B cell (primary cell): ENCODE measurements around the gene MAT1A. TPM values are rescaled to one million over a fixed set of nuclear protein-coding genes. Genes with fewer than 3 reads are reported as not detected.

ENCODE experiments used
- ATAC-seq: fragments of 200-7000 bp; cut with Tn5 transposase; one replicate; pipeline ENCODE4 v1.10.0; 2021; ENCODE audit warnings: low read depth, mild to moderate bottlenecking, moderate number of reproducible peaks, moderate library complexity
- CTCF ChIA-PET: fragments of 350-600 bp; sonication (Branson Sonifier 250); formaldehyde crosslinking; loops from one replicate; lab custom pipeline; 2021; ENCODE audit warnings: antibody characterized with exemption, inconsistent platforms; lab: Charles Lee
- POLR2A ChIA-PET: fragments of 350-600 bp; sonication (Branson Sonifier 250); formaldehyde crosslinking; loops from one replicate; lab custom pipeline; 2021; ENCODE audit warnings: antibody characterized with exemption; lab: Charles Lee
- DNase-seq: peaks from one replicate; pipeline ENCODE4 v3.0.0; 2013
- H2AFZ ChIP-seq: 2 replicates; pipeline ENCODE4 v1.6.1; 2012; ENCODE audit warnings: mild to moderate bottlenecking, low read depth, low read length; ENCODE audit not compliant: insufficient read depth, poor library complexity, severe bottlenecking
- H3K27ac ChIP-seq, 2 donors: 1 replicate in 1 of 2; 2 replicates in 1 of 2; pipeline ENCODE4 v1.5.1; 2012 to 2013; ENCODE audit warnings: low read length in 2 of 2, mild to moderate bottlenecking in 2 of 2, moderate library complexity in 1 of 2
- H3K27me3 ChIP-seq, 4 experiments: fragments of 200-600 bp in 1 of 4; sonication (generic) in 1 of 4; replicated peaks in 1 of 4; 1 replicate in 2 of 4; 2 replicates in 2 of 4; pipeline versions ENCODE4 v1.6.1 to v1.7.0; 2013 to 2016; ENCODE audit warnings: low read length in 3 of 4, mild to moderate bottlenecking in 2 of 4, mixed read lengths in 1 of 4, moderate library complexity in 1 of 4; ENCODE audit not compliant: insufficient read depth in 4 of 4, control insufficient read depth in 3 of 4; ENCODE audit errors: control extremely low read depth in 1 of 4
- H3K36me3 ChIP-seq, 2 experiments: replicated peaks in 1 of 2; 1 replicate in 1 of 2; 2 replicates in 1 of 2; pipeline versions ENCODE4 v1.6.1 to v1.7.1; 2013; ENCODE audit warnings: low read length in 1 of 2; ENCODE audit not compliant: insufficient read depth in 2 of 2, control insufficient read depth in 1 of 2; ENCODE audit errors: control extremely low read depth in 1 of 2, extremely low read depth in 1 of 2
- H3K4me1 ChIP-seq, 2 donors: fragments of 200-600 bp in 1 of 2; sonication (generic) in 1 of 2; 1 replicate in 1 of 2; 2 replicates in 1 of 2; pipeline versions ENCODE4 v1.5.1 to v1.6.1; 2013 to 2017; ENCODE audit warnings: low read length in 2 of 2; ENCODE audit not compliant: control insufficient read depth in 2 of 2, insufficient read depth in 2 of 2
- H3K4me2 ChIP-seq: replicated peaks from 2 replicates; pipeline ENCODE3; 2012; ENCODE audit warnings: mild to moderate bottlenecking, low read depth, low read length; ENCODE audit not compliant: poor library complexity, severe bottlenecking
- H3K4me3 ChIP-seq, 5 experiments: fragments of 200-600 bp in 1 of 5; sonication (generic) in 1 of 5; 1 replicate in 3 of 5; 2 replicates in 2 of 5; pipeline versions ENCODE4 v1.5.1 to v1.7.0; 2011 to 2016; ENCODE audit warnings: low read length in 4 of 5, mild to moderate bottlenecking in 4 of 5, low read depth in 2 of 5, control low read depth in 1 of 5, moderate library complexity in 1 of 5; ENCODE audit not compliant: insufficient read depth in 1 of 5; ENCODE audit errors: control extremely low read depth in 1 of 5, extremely low read depth in 1 of 5
- H3K79me2 ChIP-seq: fragments of 200-600 bp; sonication (generic); one replicate; pipeline ENCODE4 v1.6.0; 2016; ENCODE audit warnings: low read length; ENCODE audit not compliant: control insufficient read depth, insufficient read depth
- H3K9ac ChIP-seq: fragments of 200-600 bp; sonication (generic); 2 replicates; pipeline ENCODE4 v1.6.1; 2017; ENCODE audit warnings: mild to moderate bottlenecking, low read length, moderate library complexity
- H3K9me3 ChIP-seq, 3 donors: one replicate each; pipeline versions ENCODE4 v1.6.1 to v1.7.1; 2013; ENCODE audit warnings: low read length in 2 of 3; ENCODE audit not compliant: control insufficient read depth in 2 of 3, insufficient read depth in 1 of 3; ENCODE audit errors: control extremely low read depth in 1 of 3
- H4K20me1 ChIP-seq: 2 replicates; pipeline ENCODE4 v1.6.0; 2012; ENCODE audit warnings: mild to moderate bottlenecking, low read length; ENCODE audit not compliant: insufficient read depth, control insufficient read depth, poor library complexity, severe bottlenecking
- H3K27ac Mint-ChIP-seq: one replicate; pipeline ENCODE4 v1.8.0; 2021; ENCODE audit warnings: mixed read lengths
- H3K27me3 Mint-ChIP-seq: one replicate; pipeline ENCODE4 v1.8.0; 2021; ENCODE audit warnings: mixed read lengths
- H3K4me1 Mint-ChIP-seq: one replicate; pipeline ENCODE4 v1.8.0; 2021; ENCODE audit warnings: mixed read lengths
- H3K4me3 Mint-ChIP-seq: one replicate; pipeline ENCODE4 v1.8.0; 2021; ENCODE audit warnings: mixed read lengths
- H3K9me3 Mint-ChIP-seq: one replicate; pipeline ENCODE4 v1.8.0; 2022; ENCODE audit warnings: mixed read lengths; ENCODE audit not compliant: insufficient read depth
- EZH2 ChIP-seq: IDR thresholded peaks from 2 replicates; pipeline ENCODE4 v1.6.1; 2012; ENCODE audit warnings: borderline replicate concordance, low read depth, mild to moderate bottlenecking, moderate library complexity, low read length; ENCODE audit not compliant: insufficient read depth, poor library complexity, severe bottlenecking
- WGBS: methylation state at CpG from one replicate; pipeline ENCODE4 v1.1.5; 2013; ENCODE audit warnings: missing lambda C conversion rate; ENCODE audit not compliant: insufficient coverage; 5-methylcytosine and 5-hydroxymethylcytosine counted together
- intact Hi-C: fragments of 100-400 bp; cut with micrococcal nuclease; formaldehyde crosslinking; loops from one replicate; pipeline ENCODE4 v1.10.0; 2022
- polyA plus RNA-seq: library from polyadenylated mRNA; depleted of rRNA; stranded (reverse); fragments of >200 nt; gene quantifications from 2 replicates; pipeline ENCODE4 v1.2.3, GENCODE V29; 2012
- total RNA-seq, 2 donors: library from RNA; stranded (reverse); fragments of 120-200 nt in 1 of 2; gene quantifications; 1 replicate in 1 of 2; 2 replicates in 1 of 2; pipeline versions ENCODE4 v1.2.3 to v1.2.4, GENCODE V29; 2013 to 2022
- TF ChIP-seq, protein P1 (sequence below): fragments of 200-600 bp; IDR thresholded peaks from one replicate; pipeline ENCODE4 v1.8.0; 2022; ENCODE audit warnings: antibody characterized with exemption, mild to moderate bottlenecking

MAT1A gene
- total and polyA plus RNA-seq, 2 donors (not counting 1 experiment from before 2014, with no cell fraction given) = not detected

DNA sequence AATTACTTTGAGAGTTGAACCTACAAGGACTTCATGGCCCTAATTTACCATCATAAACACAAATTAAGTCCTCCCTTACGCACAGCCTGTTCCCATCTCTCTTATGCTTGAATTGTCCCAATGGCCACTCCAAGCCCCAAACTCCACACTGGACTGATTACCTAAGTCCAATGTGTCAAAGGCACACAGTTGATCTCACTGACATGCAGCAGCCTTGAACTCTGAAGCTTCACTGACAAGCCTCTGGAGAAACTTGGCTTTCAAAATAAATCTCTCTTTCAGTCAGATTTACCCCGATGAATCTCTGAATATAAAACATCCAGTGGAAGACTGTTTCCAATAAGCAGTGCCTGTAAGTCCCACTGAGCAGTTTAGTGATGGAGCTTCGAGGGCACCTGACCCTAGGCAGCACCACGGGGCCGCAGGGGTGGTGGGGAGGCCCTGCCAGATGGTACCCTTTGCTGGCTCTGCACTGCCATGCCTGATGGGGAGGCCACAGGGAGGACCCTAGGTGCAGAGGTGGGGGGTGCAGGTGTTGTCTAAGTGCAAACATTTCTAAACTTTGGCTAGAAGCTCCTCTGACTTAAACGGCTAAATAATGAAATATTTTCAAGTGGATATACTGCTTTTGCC lies 3.3 kb upstream of the MAT1A start:
- H3K36me3 ChIP-seq = no peaks in the 10 kb centered on the region
- no peak overlapping the region for H3K27ac ChIP-seq
- no peak overlapping the region for H3K4me2 ChIP-seq
- intact Hi-C loops = no loop called here
- peaks cover 0 to 3% (median 0%) of the 10 kb centered on the region in 4 experiments for H3K27me3 ChIP-seq
- peaks cover 32% of the 10 kb centered on the region for H3K27me3 Mint-ChIP-seq
- no peak overlapping the region for H3K4me3 Mint-ChIP-seq
- no peak for TF ChIP-seq EZH2
- TF ChIP-seq, protein P1, sequence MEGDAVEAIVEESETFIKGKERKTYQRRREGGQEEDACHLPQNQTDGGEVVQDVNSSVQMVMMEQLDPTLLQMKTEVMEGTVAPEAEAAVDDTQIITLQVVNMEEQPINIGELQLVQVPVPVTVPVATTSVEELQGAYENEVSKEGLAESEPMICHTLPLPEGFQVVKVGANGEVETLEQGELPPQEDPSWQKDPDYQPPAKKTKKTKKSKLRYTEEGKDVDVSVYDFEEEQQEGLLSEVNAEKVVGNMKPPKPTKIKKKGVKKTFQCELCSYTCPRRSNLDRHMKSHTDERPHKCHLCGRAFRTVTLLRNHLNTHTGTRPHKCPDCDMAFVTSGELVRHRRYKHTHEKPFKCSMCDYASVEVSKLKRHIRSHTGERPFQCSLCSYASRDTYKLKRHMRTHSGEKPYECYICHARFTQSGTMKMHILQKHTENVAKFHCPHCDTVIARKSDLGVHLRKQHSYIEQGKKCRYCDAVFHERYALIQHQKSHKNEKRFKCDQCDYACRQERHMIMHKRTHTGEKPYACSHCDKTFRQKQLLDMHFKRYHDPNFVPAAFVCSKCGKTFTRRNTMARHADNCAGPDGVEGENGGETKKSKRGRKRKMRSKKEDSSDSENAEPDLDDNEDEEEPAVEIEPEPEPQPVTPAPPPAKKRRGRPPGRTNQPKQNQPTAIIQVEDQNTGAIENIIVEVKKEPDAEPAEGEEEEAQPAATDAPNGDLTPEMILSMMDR = no peak
- ATAC-seq = no peak
- WGBS = 80% methylated on average over 5 of the region's 6 CpGs
- DNase-seq = no peak
- POLR2A ChIA-PET = no interaction called here
- no peaks in the 10 kb centered on the region for H3K79me2 ChIP-seq
- H3K27ac Mint-ChIP-seq = no peak overlapping the region
- CTCF ChIA-PET = no interaction called here
- peaks cover 5% of the 10 kb centered on the region for H3K9me3 Mint-ChIP-seq
- H2AFZ ChIP-seq = no peak overlapping the region
- no peaks in the 10 kb centered on the region for H4K20me1 ChIP-seq
- no peak overlapping the region for H3K4me3 ChIP-seq
- no peaks in the 10 kb centered on the region for H3K4me1 Mint-ChIP-seq
- peaks cover 0 to 4% (median 0%) of the 10 kb centered on the region in 3 donors for H3K9me3 ChIP-seq
- no peak overlapping the region for H3K9ac ChIP-seq
- no peaks in the 10 kb centered on the region for H3K4me1 ChIP-seq

DNA sequence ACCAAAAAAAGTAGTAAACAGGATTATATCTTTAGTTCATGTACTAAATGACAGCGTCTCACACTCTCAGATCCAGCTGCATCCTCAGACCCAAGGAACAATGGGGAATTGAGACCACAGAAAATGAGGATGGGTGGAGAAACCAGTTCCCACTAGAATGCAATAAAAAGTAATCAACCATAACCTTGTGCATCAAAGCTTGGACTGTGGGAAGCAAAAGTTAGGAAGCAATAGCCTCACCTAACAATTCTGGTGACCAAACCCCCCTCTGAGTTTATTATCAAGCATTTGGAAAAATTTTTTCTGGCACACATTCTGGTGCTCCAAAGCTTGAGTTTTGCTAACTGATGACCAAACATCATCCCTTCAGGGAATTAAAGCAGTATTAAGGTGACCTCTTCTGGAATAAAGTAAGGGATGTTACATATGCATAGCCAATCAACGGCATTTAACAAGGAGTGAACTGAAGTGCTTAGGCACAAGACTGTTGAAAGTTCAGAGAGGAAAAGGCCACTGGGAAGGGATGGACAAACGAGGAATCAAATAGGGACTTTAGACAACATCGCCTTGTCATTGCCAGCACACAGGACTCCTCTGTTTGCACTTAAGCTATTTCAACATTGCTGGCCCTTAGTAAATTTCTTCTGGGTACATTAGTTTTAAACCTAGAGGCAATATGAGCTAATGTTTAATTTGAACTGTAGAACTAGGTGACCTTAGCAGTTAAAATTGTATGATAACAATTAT lies 1.2 kb upstream of the MAT1A start:
- Mint-ChIP-seq H3K9me3 (no peaks in the 10 kb centered on the region), H3K27me3 (peaks cover 38% of the 10 kb centered on the region), H3K27ac (no peak overlapping the region), H3K4me3 (no peak overlapping the region), H3K4me1 (no peaks in the 10 kb centered on the region)
- Histone ChIP-seq H2AFZ (no peak overlapping the region), H3K4me1 (no peaks in the 10 kb centered on the region), H3K9me3 (no peaks in the 10 kb centered on the region), H3K79me2 (no peaks in the 10 kb centered on the region), H3K9ac (no peak overlapping the region), H3K36me3 (no peaks in the 10 kb centered on the region), H3K27ac (no peak overlapping the region), H3K4me3 (no peak overlapping the region), H3K4me2 (no peak overlapping the region), H4K20me1 (no peaks in the 10 kb centered on the region), H3K27me3 (peaks cover 0 to 6% (median 0%) of the 10 kb centered on the region in 4 experiments)
- TF ChIP-seq, protein P1 = no peak
- no peak for TF ChIP-seq EZH2
- intact Hi-C loops = no loop called here
- no peak for DNase-seq
- CTCF ChIA-PET = no interaction called here
- POLR2A ChIA-PET = no interaction called here
- ATAC-seq = no peak
- 100% methylated on average over 1 of the region's 4 CpGs for WGBS
